ENCODE results near the gene SH3BP4.

DNA sequence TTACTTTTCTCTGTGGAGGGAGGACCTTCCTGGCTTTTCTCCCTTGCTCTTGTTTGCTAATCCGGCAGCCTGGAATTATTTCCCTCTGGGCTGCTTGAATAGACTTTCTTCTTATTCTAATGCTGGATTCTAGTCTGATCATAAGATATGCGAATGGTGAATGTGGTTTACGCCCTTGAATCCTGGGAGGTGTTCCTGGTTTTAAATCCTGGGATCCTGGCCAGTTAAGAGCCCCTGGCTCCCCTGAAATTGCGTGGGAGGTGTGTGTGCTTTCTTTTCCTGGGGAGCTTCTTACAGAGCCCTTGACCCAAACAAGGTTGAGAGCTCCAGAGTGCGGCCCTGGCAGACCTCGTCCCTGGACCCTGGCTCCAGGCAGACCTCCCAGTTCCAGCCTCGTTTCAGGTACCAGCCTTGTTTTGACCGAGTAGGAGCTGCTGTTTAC, 2.8 kb downstream of the SH3BP4 start:
- TF ChIP-seq, protein P1, sequence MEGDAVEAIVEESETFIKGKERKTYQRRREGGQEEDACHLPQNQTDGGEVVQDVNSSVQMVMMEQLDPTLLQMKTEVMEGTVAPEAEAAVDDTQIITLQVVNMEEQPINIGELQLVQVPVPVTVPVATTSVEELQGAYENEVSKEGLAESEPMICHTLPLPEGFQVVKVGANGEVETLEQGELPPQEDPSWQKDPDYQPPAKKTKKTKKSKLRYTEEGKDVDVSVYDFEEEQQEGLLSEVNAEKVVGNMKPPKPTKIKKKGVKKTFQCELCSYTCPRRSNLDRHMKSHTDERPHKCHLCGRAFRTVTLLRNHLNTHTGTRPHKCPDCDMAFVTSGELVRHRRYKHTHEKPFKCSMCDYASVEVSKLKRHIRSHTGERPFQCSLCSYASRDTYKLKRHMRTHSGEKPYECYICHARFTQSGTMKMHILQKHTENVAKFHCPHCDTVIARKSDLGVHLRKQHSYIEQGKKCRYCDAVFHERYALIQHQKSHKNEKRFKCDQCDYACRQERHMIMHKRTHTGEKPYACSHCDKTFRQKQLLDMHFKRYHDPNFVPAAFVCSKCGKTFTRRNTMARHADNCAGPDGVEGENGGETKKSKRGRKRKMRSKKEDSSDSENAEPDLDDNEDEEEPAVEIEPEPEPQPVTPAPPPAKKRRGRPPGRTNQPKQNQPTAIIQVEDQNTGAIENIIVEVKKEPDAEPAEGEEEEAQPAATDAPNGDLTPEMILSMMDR (IDR thresholded peaks at IDR 0.05) = no peak
- no peak for TF ChIP-seq EZH2 (IDR thresholded peaks at IDR 0.05; ENCODE audit: borderline replicate concordance, insufficient read depth, low read depth, low read length, poor library complexity, severe bottlenecking)
